Coronary artery (tissue), 2 donors: ENCODE measurements around the gene SNX5.

ENCODE experiments used
- DNase-seq: peaks from one replicate; pipeline ENCODE4 v3.0.0-alpha.2; 2017; ENCODE audit warnings: low spot score
- H3K27ac ChIP-seq, 2 donors: fragments of 200-600 bp; sonication (generic); one replicate each; pipeline ENCODE4 v1.5.1; 2016 to 2019
- H3K4me3 ChIP-seq: fragments of 200-600 bp; sonication (generic); 2 replicates; pipeline ENCODE4 v1.5.1; 2016; ENCODE audit warnings: mild to moderate bottlenecking, moderate library complexity
- CTCF ChIP-seq: fragments of 200-600 bp; sonication (generic); IDR thresholded peaks from one replicate; pipeline ENCODE4 v1.5.1; 2019; ENCODE audit warnings: antibody characterized with exemption

The SNX5 gene

GRCh38 chr20:17935186-17935585 is 33.4 kb downstream of the SNX5 start:
- TF ChIP-seq CTCF, result no peak
- no peak overlapping the region for H3K27ac ChIP-seq
- no peak for DNase-seq
- no peak overlapping the region for H3K4me3 ChIP-seq

- DNase-seq, result no peak
- no peak for TF ChIP-seq CTCF
- Histone ChIP-seq H3K4me3 (no peak overlapping the region), H3K27ac (no peak overlapping the region)
Measured at GRCh38 chr20:17934141-17934862, 34.3 kb downstream of the SNX5 start.

DNA sequence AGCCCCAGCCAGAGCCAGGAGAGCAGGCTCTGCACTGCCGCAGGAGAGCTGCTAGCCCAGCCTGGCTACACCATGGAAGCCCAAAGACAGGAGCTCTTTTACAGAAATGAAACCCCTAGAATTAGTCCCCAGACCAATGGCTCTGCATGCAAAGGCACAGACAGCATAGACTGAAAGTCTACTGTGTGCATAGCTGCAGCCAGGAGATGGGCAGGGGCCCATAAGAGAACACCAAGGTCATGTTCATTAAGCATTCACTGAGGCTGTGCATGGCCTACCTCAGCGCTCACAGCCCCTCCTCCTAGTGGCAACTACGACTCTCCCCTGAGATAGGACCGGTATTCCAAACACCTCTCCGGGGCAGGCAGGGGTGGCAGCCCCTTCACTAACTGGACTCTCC is 34.9 kb downstream of the SNX5 start:
- H3K4me3 ChIP-seq, result no peak overlapping the region
- no peak for DNase-seq
- H3K27ac ChIP-seq, result no peak overlapping the region
- no peak for TF ChIP-seq CTCF

DNA sequence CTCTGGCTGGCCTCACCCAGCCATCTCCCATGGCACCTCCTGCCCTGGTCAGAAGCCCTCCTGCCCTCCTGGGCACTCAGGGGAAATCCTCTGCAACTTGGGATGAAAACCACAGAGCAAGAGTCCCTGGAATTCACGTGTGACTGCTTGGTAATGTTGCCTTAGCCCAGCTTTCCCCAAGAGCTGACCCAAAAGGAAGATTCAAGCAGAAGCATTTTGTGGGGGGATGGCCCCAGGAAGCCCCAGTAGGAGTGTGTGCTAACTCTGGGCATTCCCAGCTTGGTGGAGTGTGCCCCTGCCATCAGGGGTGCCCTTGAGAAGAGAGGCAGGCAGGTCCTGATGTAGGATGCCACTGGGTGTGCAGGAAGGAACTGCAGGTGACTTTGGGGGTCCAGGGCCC is 35.5 kb downstream of the SNX5 start:
- no peak overlapping the region for H3K27ac ChIP-seq
- DNase-seq, result no peak
- H3K4me3 ChIP-seq, result no peak overlapping the region
- TF ChIP-seq CTCF, result no peak

- DNase-seq, result no peak
Measured at GRCh38 chr20:17932396-17932795, 36.2 kb downstream of the SNX5 start.

GRCh38 chr20:17931513-17931912 is 37.1 kb downstream of the SNX5 start:
- Histone ChIP-seq H3K4me3 (no peak overlapping the region), H3K27ac (no peak overlapping the region)
- no peak for DNase-seq
- TF ChIP-seq CTCF, result no peak

More at GRCh38 chr20:17932396-17932795, 36.2 kb downstream of the SNX5 start:
- Histone ChIP-seq H3K27ac (no peak overlapping the region), H3K4me3 (no peak overlapping the region)
- no peak for TF ChIP-seq CTCF

DNA sequence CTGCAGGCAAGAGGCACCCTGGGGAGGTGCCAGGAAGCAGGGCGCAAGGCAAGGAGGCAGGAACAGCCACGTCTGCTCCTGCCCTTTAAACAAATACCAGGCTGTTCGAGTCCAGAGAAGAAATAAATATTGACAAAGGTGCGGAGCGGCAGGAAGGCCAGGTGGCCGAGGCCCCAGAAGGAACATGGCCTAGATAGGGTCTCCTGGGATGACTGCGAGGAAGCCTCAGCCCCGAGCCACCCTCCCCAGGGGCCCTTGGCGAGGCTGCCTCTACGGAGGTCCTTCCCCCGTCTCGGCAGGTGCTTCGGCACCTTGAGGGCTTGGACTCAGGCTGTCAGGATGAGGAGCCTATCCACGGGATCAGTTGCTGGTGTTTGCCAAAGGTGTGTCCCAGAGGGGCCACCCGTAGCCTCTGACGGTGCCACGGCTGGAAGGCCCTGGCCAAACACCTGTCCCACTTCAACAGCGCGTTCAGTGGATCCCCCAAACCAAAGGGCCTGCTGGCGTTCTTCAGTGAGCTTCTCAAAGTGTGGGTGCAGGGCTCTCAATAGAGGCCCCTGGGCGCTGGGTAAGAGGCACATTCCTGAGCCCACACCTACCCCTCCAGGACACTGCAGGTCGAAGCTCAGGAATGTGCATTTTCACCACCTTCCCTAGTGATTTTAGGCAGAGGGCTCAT is 39.8 kb downstream of the SNX5 start:
- no peak for DNase-seq
- TF ChIP-seq CTCF, result no peak
- Histone ChIP-seq H3K4me3 (no peak overlapping the region), H3K27ac (peak overlapping the region in 1 of 2 donors; percentile 50)
